Mesendoderm (in vitro differentiated cells): ENCODE results near the gene CLEC11A.
"Not testable (repeated sequence)": the region's sequence is repeated elsewhere in the genome, so short reads cannot be mapped to it uniquely, and the experiment has no call there.

ENCODE experiments used
- DNase-seq: peaks from one replicate; pipeline ENCODE4 v3.0.0; 2013
- H2AK5ac ChIP-seq: 2 replicates; pipeline ENCODE4 v1.6.1; 2013; ENCODE audit warnings: low read length, inconsistent platforms
- H2BK120ac ChIP-seq: 2 replicates; pipeline ENCODE4 v1.6.1; 2013; ENCODE audit warnings: low read depth, mild to moderate bottlenecking, low read length, moderate library complexity, mixed read lengths
- H2BK15ac ChIP-seq: replicated peaks from 2 replicates; pipeline ENCODE4 v1.6.1; 2013; ENCODE audit warnings: low read depth, mild to moderate bottlenecking, moderate library complexity
- H2BK5ac ChIP-seq: 2 replicates; pipeline ENCODE4 v1.6.1; 2013; ENCODE audit warnings: low read length, inconsistent platforms
- H3K18ac ChIP-seq: 2 replicates; pipeline ENCODE4 v1.6.1; 2013; ENCODE audit warnings: mild to moderate bottlenecking, low read length, mixed read lengths
- H3K23ac ChIP-seq: one replicate; pipeline ENCODE4 v1.6.1; 2013; ENCODE audit warnings: low read length
- H3K27ac ChIP-seq: 2 replicates; pipeline ENCODE4 v1.5.1; 2013; ENCODE audit warnings: low read depth, mild to moderate bottlenecking, inconsistent platforms, low read length, moderate library complexity
- H3K27me3 ChIP-seq: 2 replicates; pipeline ENCODE4 v1.6.1; 2013; ENCODE audit warnings: low read length, control low read depth, mild to moderate bottlenecking, inconsistent platforms; ENCODE audit not compliant: insufficient read depth, poor library complexity
- H3K36me3 ChIP-seq: 2 replicates; pipeline ENCODE4 v1.6.1; 2013; ENCODE audit warnings: low read length, inconsistent platforms; ENCODE audit not compliant: control insufficient read depth, insufficient read depth
- H3K4ac ChIP-seq: one replicate; pipeline ENCODE4 v1.6.1; 2013; ENCODE audit warnings: low read depth, mild to moderate bottlenecking, low read length, moderate library complexity
- H3K4me1 ChIP-seq: 2 replicates; pipeline ENCODE4 v1.6.1; 2013; ENCODE audit warnings: low read depth, low read length, inconsistent platforms; ENCODE audit not compliant: control insufficient read depth
- H3K4me2 ChIP-seq: 2 replicates; pipeline ENCODE4 v1.6.1; 2013; ENCODE audit warnings: low read length
- H3K4me3 ChIP-seq: 2 replicates; pipeline ENCODE4 v1.5.1; 2013; ENCODE audit warnings: mild to moderate bottlenecking, low read length
- H3K56ac ChIP-seq: one replicate; pipeline ENCODE4 v1.6.1; 2013; ENCODE audit warnings: low read length
- H3K79me1 ChIP-seq: 2 replicates; pipeline ENCODE4 v1.6.1; 2013; ENCODE audit warnings: low read length, inconsistent platforms
- H3K79me2 ChIP-seq: 2 replicates; pipeline ENCODE4 v1.6.1; 2013; ENCODE audit warnings: mild to moderate bottlenecking, low read length; ENCODE audit not compliant: control insufficient read depth, insufficient read depth
- H3K9ac ChIP-seq: 2 replicates; pipeline ENCODE4 v1.6.1; 2013; ENCODE audit warnings: low read length, inconsistent platforms
- H4K5ac ChIP-seq: one replicate; pipeline ENCODE4 v1.6.1; 2013; ENCODE audit warnings: low read length
- H4K8ac ChIP-seq: one replicate; pipeline ENCODE4 v1.6.1; 2013; ENCODE audit warnings: low read depth, mild to moderate bottlenecking, control low read depth, low read length, moderate library complexity
- WGBS: extraction: QIAGEN DNeasy Blood & Tissue Kit; methylation state at CpG from one replicate; pipeline ENCODE4 v1.1.7; 2013; ENCODE audit warnings: low lambda C conversion rate, missing lambda C conversion rate; ENCODE audit not compliant: insufficient coverage; ENCODE audit errors: extremely low coverage; 5-methylcytosine and 5-hydroxymethylcytosine counted together

The CLEC11A gene

GRCh38 chr19:50741179-50741933 lies 18.2 kb downstream of the CLEC11A start:
- Histone ChIP-seq H3K27ac (no peak overlapping the region), H3K4me1 (no peaks in the 10 kb centered on the region)

GRCh38 chr19:50743537-50743936 lies 20.4 kb downstream of the CLEC11A start:
- DNase-seq = no peak
- Histone ChIP-seq H4K5ac (no peak overlapping the region), H3K27me3 (no peaks in the 10 kb centered on the region), H3K4me3 (no peak overlapping the region), H2BK5ac (no peak overlapping the region), H3K27ac (no peak overlapping the region), H3K36me3 (no peaks in the 10 kb centered on the region), H3K4me1 (no peaks in the 10 kb centered on the region), H3K4ac (no peak overlapping the region), H3K79me2 (no peaks in the 10 kb centered on the region), H3K56ac (no peak overlapping the region), H3K79me1 (no peaks in the 10 kb centered on the region), H3K18ac (no peak overlapping the region), H3K4me2 (no peak overlapping the region), H4K8ac (no peak overlapping the region), H3K23ac (no peak overlapping the region), H2AK5ac (no peak overlapping the region), H2BK15ac (no peak overlapping the region), H3K9ac (no peak overlapping the region), H2BK120ac (no peak overlapping the region)
- no CpG with 5 or more reads among the region's 6 CpGs for WGBS

More at GRCh38 chr19:50741179-50741933, 18.2 kb downstream of the CLEC11A start:
- H3K4ac ChIP-seq = no peak overlapping the region
- no peak overlapping the region for H3K4me2 ChIP-seq
- no peak overlapping the region for H2BK120ac ChIP-seq
- H2BK15ac ChIP-seq = no peak overlapping the region
- H3K79me1 ChIP-seq = no peaks in the 10 kb centered on the region
- no peak overlapping the region for H3K18ac ChIP-seq
- H3K9ac ChIP-seq = no peak overlapping the region
- no peak for DNase-seq
- no CpG with 5 or more reads among the region's 18 CpGs for whole genome bisulfite sequencing
- no peak overlapping the region for H3K56ac ChIP-seq
- no peak overlapping the region for H2AK5ac ChIP-seq
- H4K5ac ChIP-seq = no peak overlapping the region
- H3K79me2 ChIP-seq = no peaks in the 10 kb centered on the region
- H3K4me3 ChIP-seq = no peak overlapping the region
- H3K23ac ChIP-seq = no peak overlapping the region
- no peaks in the 10 kb centered on the region for H3K36me3 ChIP-seq
- H2BK5ac ChIP-seq = no peak overlapping the region
- H4K8ac ChIP-seq = no peak overlapping the region
- H3K27me3 ChIP-seq = no peaks in the 10 kb centered on the region

GRCh38 chr19:50745221-50745620 lies 22.1 kb downstream of the CLEC11A start:
- no peaks in the 10 kb centered on the region for H3K79me1 ChIP-seq
- no peak overlapping the region for H3K23ac ChIP-seq
- no peak overlapping the region for H3K4me3 ChIP-seq
- H3K9ac ChIP-seq = no peak overlapping the region
- H3K27ac ChIP-seq = no peak overlapping the region
- H3K4me2 ChIP-seq = no peak overlapping the region
- DNase-seq = no peak
- no peak overlapping the region for H4K5ac ChIP-seq
- no peak overlapping the region for H2BK15ac ChIP-seq
- no peak overlapping the region for H2AK5ac ChIP-seq
- H3K36me3 ChIP-seq = no peaks in the 10 kb centered on the region
- H3K4ac ChIP-seq = no peak overlapping the region
- H3K56ac ChIP-seq = no peak overlapping the region
- no peak overlapping the region for H4K8ac ChIP-seq
- H3K27me3 ChIP-seq = no peaks in the 10 kb centered on the region
- no peaks in the 10 kb centered on the region for H3K79me2 ChIP-seq
- no peak overlapping the region for H3K18ac ChIP-seq
- H3K4me1 ChIP-seq = no peaks in the 10 kb centered on the region
- H2BK120ac ChIP-seq = no peak overlapping the region
- WGBS = no CpG with 5 or more reads among the region's 10 CpGs
- no peak overlapping the region for H2BK5ac ChIP-seq

GRCh38 chr19:50747141-50747540 lies 24.0 kb downstream of the CLEC11A start:
- no CpG with 5 or more reads among the region's 14 CpGs for WGBS
- not testable (repeated sequence) for H3K4ac ChIP-seq

GRCh38 chr19:50749490-50749889 lies 26.3 kb downstream of the CLEC11A start:
- Histone ChIP-seq H2BK120ac (no peak overlapping the region), H2BK5ac (no peak overlapping the region), H3K79me2 (no peaks in the 10 kb centered on the region), H3K18ac (no peak overlapping the region), H3K56ac (no peak overlapping the region), H3K79me1 (no peaks in the 10 kb centered on the region), H3K4me2 (no peak overlapping the region), H4K5ac (no peak overlapping the region), H3K27me3 (no peaks in the 10 kb centered on the region), H2BK15ac (no peak overlapping the region), H3K4me1 (no peaks in the 10 kb centered on the region), H2AK5ac (no peak overlapping the region), H3K9ac (no peak overlapping the region), H3K4me3 (no peak overlapping the region), H3K36me3 (no peaks in the 10 kb centered on the region), H3K27ac (no peak overlapping the region), H3K23ac (no peak overlapping the region), H3K4ac (no peak overlapping the region), H4K8ac (no peak overlapping the region)
- no CpG with 5 or more reads among the region's 6 CpGs for WGBS
- DNase-seq = no peak

More at GRCh38 chr19:50747141-50747540, 24.0 kb downstream of the CLEC11A start:
- H3K27me3 ChIP-seq, H3K27ac ChIP-seq, H3K18ac ChIP-seq, H3K23ac ChIP-seq, DNase-seq, H3K79me1 ChIP-seq, H4K5ac ChIP-seq, H2BK15ac ChIP-seq, H3K79me2 ChIP-seq, H3K4me3 ChIP-seq, H2BK120ac ChIP-seq, H2AK5ac ChIP-seq, H3K56ac ChIP-seq, H3K9ac ChIP-seq, H3K4me2 ChIP-seq, H2BK5ac ChIP-seq, H4K8ac ChIP-seq, H3K36me3 ChIP-seq, H3K4me1 ChIP-seq: not testable (repeated sequence)

- no peak for DNase-seq
- H2BK120ac ChIP-seq = no peak overlapping the region
- H3K4me1 ChIP-seq = no peaks in the 10 kb centered on the region
- H3K36me3 ChIP-seq = no peaks in the 10 kb centered on the region
- no peak overlapping the region for H3K9ac ChIP-seq
- no CpG with 5 or more reads among the region's 15 CpGs for WGBS
- H4K5ac ChIP-seq = no peak overlapping the region
- H4K8ac ChIP-seq = no peak overlapping the region
- H3K4ac ChIP-seq = no peak overlapping the region
- no peak overlapping the region for H3K4me2 ChIP-seq
- H3K79me1 ChIP-seq = no peaks in the 10 kb centered on the region
- H3K23ac ChIP-seq = no peak overlapping the region
- H2BK5ac ChIP-seq = no peak overlapping the region
- no peak overlapping the region for H2AK5ac ChIP-seq
- H3K18ac ChIP-seq = no peak overlapping the region
- H3K4me3 ChIP-seq = no peak overlapping the region
- H3K27ac ChIP-seq = no peak overlapping the region
- H2BK15ac ChIP-seq = no peak overlapping the region
- H3K79me2 ChIP-seq = no peaks in the 10 kb centered on the region
- no peaks in the 10 kb centered on the region for H3K27me3 ChIP-seq
- H3K56ac ChIP-seq = no peak overlapping the region
Measured at GRCh38 chr19:50750010-50750409, 26.8 kb downstream of the CLEC11A start.
